Lower leg skin (tissue), 4 donors: ENCODE measurements around the gene NPLOC4. TPM values are rescaled to one million over a fixed set of nuclear protein-coding genes. Genes with fewer than 3 reads are reported as not detected.

ENCODE experiments used
- DNase-seq, 2 donors: peaks; one replicate each; pipeline ENCODE4 v3.0.0-alpha.2; 2019; ENCODE audit warnings: low spot score in 2 of 2
- H3K4me3 ChIP-seq: fragments of 200-600 bp; sonication (generic); 2 replicates; pipeline ENCODE4 v1.5.1; 2017; ENCODE audit warnings: mild to moderate bottlenecking, low read depth; ENCODE audit not compliant: poor library complexity, severe bottlenecking
- POLR2A ChIP-seq, 2 donors: fragments of 450-650 bp; IDR thresholded peaks; one replicate each; pipeline ENCODE4 v1.6.1; 2016 to 2017; ENCODE audit warnings: antibody characterized with exemption in 2 of 2, mild to moderate bottlenecking in 1 of 2, moderate library complexity in 1 of 2
- WGBS, 2 donors: methylation state at CpG; one replicate each; pipeline ENCODE4 v1.1.5; 2018; 5-methylcytosine and 5-hydroxymethylcytosine counted together
- intact Hi-C: fragments of 100-400 bp; cut with DNase I; formaldehyde crosslinking; loops from one replicate; pipeline ENCODE4 v1.15.0; 2023; ENCODE audit warnings: low total_unique reads
- total RNA-seq, 4 donors: library from RNA; depleted of rRNA; stranded (reverse); fragments of >200 nt; gene quantifications; one replicate each; pipeline ENCODE4 v1.1.0, GENCODE V29; 2016
- TF ChIP-seq, protein P1 (sequence below), 3 donors: fragments of 450-650 bp; IDR thresholded peaks; one replicate each; pipeline ENCODE4 v1.5.1; 2016; ENCODE audit warnings: antibody characterized with exemption in 3 of 3, mild to moderate bottlenecking in 3 of 3, moderate library complexity in 2 of 3

NPLOC4 gene
- total RNA-seq, 4 donors from 2014 or later, result 49.3 to 78.7 (median 67.8) TPM

- 85 to 88% methylated on average over 26 of the region's 29 CpGs for WGBS, 2 donors
- intact Hi-C loops, result no loop called here
- TF ChIP-seq, protein P1, sequence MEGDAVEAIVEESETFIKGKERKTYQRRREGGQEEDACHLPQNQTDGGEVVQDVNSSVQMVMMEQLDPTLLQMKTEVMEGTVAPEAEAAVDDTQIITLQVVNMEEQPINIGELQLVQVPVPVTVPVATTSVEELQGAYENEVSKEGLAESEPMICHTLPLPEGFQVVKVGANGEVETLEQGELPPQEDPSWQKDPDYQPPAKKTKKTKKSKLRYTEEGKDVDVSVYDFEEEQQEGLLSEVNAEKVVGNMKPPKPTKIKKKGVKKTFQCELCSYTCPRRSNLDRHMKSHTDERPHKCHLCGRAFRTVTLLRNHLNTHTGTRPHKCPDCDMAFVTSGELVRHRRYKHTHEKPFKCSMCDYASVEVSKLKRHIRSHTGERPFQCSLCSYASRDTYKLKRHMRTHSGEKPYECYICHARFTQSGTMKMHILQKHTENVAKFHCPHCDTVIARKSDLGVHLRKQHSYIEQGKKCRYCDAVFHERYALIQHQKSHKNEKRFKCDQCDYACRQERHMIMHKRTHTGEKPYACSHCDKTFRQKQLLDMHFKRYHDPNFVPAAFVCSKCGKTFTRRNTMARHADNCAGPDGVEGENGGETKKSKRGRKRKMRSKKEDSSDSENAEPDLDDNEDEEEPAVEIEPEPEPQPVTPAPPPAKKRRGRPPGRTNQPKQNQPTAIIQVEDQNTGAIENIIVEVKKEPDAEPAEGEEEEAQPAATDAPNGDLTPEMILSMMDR (IDR thresholded peaks at IDR 0.05), result no peak
- TF ChIP-seq POLR2A (IDR thresholded peaks at IDR 0.05), result no peak
- no peak for DNase-seq
- no peak overlapping the region for H3K4me3 ChIP-seq
Measured at GRCh38 chr17:81644976-81645952, 8.4 kb upstream of the NPLOC4 start.

- H3K4me3 ChIP-seq, result no peak overlapping the region
- no peak for TF ChIP-seq POLR2A (IDR thresholded peaks at IDR 0.05)
- TF ChIP-seq, protein P1 (IDR thresholded peaks at IDR 0.05), result no peak
- DNase-seq, result no peak
- WGBS, 2 donors, result 86 to 93% methylated on average over 13 to 15 of the region's 15 CpGs
- intact Hi-C loops, result no loop called here
Measured at GRCh38 chr17:81644496-81644895, 7.6 kb upstream of the NPLOC4 start.

DNA sequence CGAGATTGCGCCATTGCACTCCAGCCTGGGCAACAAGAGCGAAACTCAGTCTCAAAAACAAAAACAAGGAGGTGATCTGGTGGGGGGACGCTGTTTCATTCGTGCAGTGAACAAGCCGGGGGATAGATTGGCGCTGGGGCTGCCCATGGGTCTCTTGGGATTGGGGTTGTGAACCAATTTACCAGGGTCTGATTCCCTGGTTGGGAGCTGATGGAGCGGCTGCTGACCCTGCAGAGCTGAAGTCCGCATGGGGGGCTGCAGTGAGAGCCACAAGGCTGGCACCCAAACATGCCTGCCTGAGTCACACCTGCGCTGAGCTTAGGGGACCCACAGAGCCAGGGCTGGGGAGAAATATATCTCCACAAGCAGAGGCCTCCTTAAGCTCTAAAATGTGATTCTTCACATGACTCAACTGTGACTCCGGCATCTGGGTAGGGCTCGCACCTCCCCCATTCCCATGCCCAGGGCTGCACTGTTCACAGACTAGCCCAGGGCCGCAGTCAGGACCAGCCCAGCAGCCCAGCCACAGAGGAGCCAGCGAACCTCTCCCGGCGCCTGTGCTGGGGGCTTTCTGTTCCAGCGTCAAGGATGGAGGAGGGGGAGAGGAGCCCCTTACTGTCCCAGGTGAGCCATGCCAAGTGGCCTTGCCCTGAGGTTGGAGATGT lies 5.0 kb upstream of the NPLOC4 start:
- intact Hi-C loops, result no loop called here
- WGBS, 2 donors, result 85 to 87% methylated on average over 16 to 17 of the region's 17 CpGs

GRCh38 chr17:81640011-81640410 lies 3.1 kb upstream of the NPLOC4 start:
- TF ChIP-seq, protein P1 (IDR thresholded peaks at IDR 0.05), result no peak
- no peak for TF ChIP-seq POLR2A (IDR thresholded peaks at IDR 0.05)
- no peak for DNase-seq
- intact Hi-C loops, result no loop called here
- no peak overlapping the region for H3K4me3 ChIP-seq
- 91 to 94% methylated on average over 9 of the region's 9 CpGs for WGBS, 2 donors

More for the DNA sequence above, 5.0 kb upstream of the NPLOC4 start:
- H3K4me3 ChIP-seq, result no peak overlapping the region
- TF ChIP-seq POLR2A (IDR thresholded peaks at IDR 0.05), result no peak
- TF ChIP-seq, protein P1 (IDR thresholded peaks at IDR 0.05), result no peak
- DNase-seq, result no peak

DNA sequence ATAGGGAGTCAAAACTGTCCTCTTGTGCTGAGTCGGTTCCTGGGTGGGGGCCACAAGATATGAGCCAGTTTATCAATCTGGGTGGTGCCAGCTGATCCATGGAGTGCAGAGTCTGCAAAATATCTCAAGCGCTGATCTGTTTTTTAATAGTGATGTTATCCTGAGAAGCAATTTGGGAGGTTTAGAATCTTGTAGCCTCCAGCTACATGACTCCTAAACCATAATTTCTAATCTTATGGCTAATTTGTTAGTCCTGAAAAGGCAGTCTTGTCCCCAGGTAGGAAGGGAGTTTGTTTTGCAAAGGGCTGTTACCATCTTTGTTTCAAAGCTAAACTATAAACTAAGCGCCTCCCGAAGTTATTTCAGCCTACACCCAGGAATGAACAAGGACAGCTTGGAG lies 1.8 kb upstream of the NPLOC4 start:
- WGBS, 2 donors, result 49 to 56% methylated on average over 4 of the region's 4 CpGs
- no peak for TF ChIP-seq POLR2A (IDR thresholded peaks at IDR 0.05)
- TF ChIP-seq, protein P1 (IDR thresholded peaks at IDR 0.05), result no peak
- no peak for DNase-seq
- H3K4me3 ChIP-seq, result no peak overlapping the region
- intact Hi-C loops, result no loop called here
